GM19438 (cell line): Measurements from ENCODE around the gene SH2D7.

ENCODE experiments used
- ATAC-seq: cut with Tn5 transposase; IDR thresholded peaks from one replicate; pipeline ENCODE4 v1.9.1; 2021; ENCODE audit warnings: low read depth; ENCODE audit not compliant: unreplicated experiment

SH2D7 gene

GRCh38 chr15:78076231-78077052 is 15.9 kb upstream of the SH2D7 start:
- ATAC-seq: no peak

GRCh38 chr15:78077053-78077870 is 15.1 kb upstream of the SH2D7 start, which contains the start of gene TBC1D2B:
TSS of gene TBC1D2B (minus strand) at chr15:78077711. CDS start at chr15:78077652, 59 bp downstream.
- peak; percentile 62 for ATAC-seq

GRCh38 chr15:78077871-78078210 is 14.5 kb upstream of the SH2D7 start:
- ATAC-seq: no peak

GRCh38 chr15:78079298-78080087 is 12.9 kb upstream of the SH2D7 start:
- no peak for ATAC-seq

- ATAC-seq: no peak
These were observed 12.3 kb upstream of the SH2D7 start for GRCh38 chr15:78080088-78080460.

- no peak for ATAC-seq
These were observed 10.1 kb upstream of the SH2D7 start for GRCh38 chr15:78082106-78082742.

- ATAC-seq: no peak
These were observed 9.6 kb upstream of the SH2D7 start for GRCh38 chr15:78082743-78083110.

- no peak for ATAC-seq
These were observed 9.2 kb upstream of the SH2D7 start for GRCh38 chr15:78083186-78083585.

GRCh38 chr15:78083687-78084448 is 8.5 kb upstream of the SH2D7 start:
- peak; percentile 63 for ATAC-seq

GRCh38 chr15:78084449-78084750 is 8.0 kb upstream of the SH2D7 start:
- ATAC-seq: no peak

GRCh38 chr15:78085928-78086327 is 6.4 kb upstream of the SH2D7 start:
- no peak for ATAC-seq

GRCh38 chr15:78087951-78088772 is 4.2 kb upstream of the SH2D7 start:
- ATAC-seq: no peak

GRCh38 chr15:78088773-78089080 is 3.6 kb upstream of the SH2D7 start:
- no peak for ATAC-seq

- no peak for ATAC-seq
These were observed 1.8 kb upstream of the SH2D7 start for GRCh38 chr15:78090422-78091063.

- ATAC-seq: no peak
These were observed 1.1 kb downstream of the SH2D7 start for GRCh38 chr15:78093242-78094020.

GRCh38 chr15:78097667-78098066 is 5.3 kb downstream of the SH2D7 start:
- no peak for ATAC-seq

- no peak for ATAC-seq
These were observed 5.9 kb downstream of the SH2D7 start for GRCh38 chr15:78098131-78098755.

- ATAC-seq: no peak
These were observed 8.5 kb downstream of the SH2D7 start for GRCh38 chr15:78100886-78101285.
